ENCODE results near the gene SNAPC2.

DNA sequence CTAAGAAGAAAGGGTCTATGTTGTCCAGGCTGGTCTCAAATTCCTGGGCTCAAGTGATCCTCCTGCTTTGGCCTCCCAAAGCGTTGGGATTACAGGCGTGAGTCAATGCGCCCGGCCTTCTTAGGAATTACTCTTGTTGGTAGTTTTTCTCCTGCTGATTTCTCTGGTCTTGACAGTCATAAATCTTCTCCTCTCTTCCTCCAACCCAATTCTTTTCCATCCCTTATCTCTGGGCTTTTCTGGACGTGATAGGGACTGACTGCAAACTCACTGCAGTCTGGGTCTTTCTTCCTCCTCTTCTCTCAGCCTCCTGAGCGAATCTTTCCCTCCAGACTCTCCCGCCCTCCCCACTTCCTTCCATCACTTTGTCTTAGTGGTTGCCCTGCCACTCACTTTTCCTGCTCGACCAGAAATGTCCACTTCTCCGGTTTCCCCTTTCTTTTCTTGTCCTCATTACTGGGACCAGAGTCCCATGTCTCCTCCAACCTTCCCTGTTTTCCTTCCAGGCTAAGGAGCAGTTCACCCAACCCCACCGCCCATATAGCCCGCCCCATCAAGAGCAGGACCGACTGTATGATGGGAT, 45.2 kb downstream of the SNAPC2 start:
- TF ChIP-seq, protein P1, sequence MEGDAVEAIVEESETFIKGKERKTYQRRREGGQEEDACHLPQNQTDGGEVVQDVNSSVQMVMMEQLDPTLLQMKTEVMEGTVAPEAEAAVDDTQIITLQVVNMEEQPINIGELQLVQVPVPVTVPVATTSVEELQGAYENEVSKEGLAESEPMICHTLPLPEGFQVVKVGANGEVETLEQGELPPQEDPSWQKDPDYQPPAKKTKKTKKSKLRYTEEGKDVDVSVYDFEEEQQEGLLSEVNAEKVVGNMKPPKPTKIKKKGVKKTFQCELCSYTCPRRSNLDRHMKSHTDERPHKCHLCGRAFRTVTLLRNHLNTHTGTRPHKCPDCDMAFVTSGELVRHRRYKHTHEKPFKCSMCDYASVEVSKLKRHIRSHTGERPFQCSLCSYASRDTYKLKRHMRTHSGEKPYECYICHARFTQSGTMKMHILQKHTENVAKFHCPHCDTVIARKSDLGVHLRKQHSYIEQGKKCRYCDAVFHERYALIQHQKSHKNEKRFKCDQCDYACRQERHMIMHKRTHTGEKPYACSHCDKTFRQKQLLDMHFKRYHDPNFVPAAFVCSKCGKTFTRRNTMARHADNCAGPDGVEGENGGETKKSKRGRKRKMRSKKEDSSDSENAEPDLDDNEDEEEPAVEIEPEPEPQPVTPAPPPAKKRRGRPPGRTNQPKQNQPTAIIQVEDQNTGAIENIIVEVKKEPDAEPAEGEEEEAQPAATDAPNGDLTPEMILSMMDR (IDR thresholded peaks at IDR 0.05) = no peak
- TF ChIP-seq EP300 (IDR thresholded peaks at IDR 0.05) = no peak
